ENCODE data around the gene MTARC2. TPM values are rescaled to one million over a fixed set of nuclear protein-coding genes. Genes with fewer than 3 reads are reported as not detected.
"Not testable (repeated sequence)": the region's sequence is repeated elsewhere in the genome, so short reads cannot be mapped to it uniquely, and the experiment has no call there.

The MTARC2 gene
- total RNA-seq, 4 donors from 2014 or later, result 24.3 to 40.5 (median 31.9) TPM

DNA sequence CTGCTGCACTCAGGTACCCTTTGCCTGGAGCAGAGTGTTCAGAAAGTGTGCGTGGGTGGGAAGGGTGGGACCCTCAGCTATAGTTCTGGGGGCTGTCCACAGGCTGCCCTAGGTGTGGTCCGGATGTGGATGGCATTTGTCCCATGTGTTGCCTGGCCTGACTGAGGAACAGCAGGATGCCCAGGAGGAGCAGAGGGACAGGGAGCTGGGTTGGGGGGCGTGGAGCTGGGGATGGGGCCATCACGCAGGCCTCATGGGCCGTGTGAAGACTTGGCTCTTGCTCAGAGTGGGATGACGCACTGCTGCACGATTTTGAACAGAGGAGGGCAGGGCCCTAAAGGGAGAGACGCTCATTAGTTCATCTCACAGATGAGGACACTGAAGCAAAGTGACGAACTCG, 41.0 kb upstream of the MTARC2 start:
- no peaks in the 10 kb centered on the region for H3K9me3 ChIP-seq
- 86 to 90% methylated on average over 10 of the region's 10 CpGs for WGBS, 2 donors
- H3K27ac ChIP-seq, result no peak overlapping the region
- no peak for TF ChIP-seq EP300 (IDR thresholded peaks at IDR 0.05)
- TF ChIP-seq POLR2A (IDR thresholded peaks at IDR 0.05), result no peak
- TF ChIP-seq, protein P1, sequence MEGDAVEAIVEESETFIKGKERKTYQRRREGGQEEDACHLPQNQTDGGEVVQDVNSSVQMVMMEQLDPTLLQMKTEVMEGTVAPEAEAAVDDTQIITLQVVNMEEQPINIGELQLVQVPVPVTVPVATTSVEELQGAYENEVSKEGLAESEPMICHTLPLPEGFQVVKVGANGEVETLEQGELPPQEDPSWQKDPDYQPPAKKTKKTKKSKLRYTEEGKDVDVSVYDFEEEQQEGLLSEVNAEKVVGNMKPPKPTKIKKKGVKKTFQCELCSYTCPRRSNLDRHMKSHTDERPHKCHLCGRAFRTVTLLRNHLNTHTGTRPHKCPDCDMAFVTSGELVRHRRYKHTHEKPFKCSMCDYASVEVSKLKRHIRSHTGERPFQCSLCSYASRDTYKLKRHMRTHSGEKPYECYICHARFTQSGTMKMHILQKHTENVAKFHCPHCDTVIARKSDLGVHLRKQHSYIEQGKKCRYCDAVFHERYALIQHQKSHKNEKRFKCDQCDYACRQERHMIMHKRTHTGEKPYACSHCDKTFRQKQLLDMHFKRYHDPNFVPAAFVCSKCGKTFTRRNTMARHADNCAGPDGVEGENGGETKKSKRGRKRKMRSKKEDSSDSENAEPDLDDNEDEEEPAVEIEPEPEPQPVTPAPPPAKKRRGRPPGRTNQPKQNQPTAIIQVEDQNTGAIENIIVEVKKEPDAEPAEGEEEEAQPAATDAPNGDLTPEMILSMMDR (IDR thresholded peaks at IDR 0.05), result no peak
- H3K27me3 ChIP-seq, result no peaks in the 10 kb centered on the region
- no peak overlapping the region for H3K4me3 ChIP-seq
- no peak for DNase-seq (ENCODE audit: low spot score in 2 of 2)
- H3K36me3 ChIP-seq, result no peaks in the 10 kb centered on the region
- H3K4me1 ChIP-seq, result no peaks in the 10 kb centered on the region

DNA sequence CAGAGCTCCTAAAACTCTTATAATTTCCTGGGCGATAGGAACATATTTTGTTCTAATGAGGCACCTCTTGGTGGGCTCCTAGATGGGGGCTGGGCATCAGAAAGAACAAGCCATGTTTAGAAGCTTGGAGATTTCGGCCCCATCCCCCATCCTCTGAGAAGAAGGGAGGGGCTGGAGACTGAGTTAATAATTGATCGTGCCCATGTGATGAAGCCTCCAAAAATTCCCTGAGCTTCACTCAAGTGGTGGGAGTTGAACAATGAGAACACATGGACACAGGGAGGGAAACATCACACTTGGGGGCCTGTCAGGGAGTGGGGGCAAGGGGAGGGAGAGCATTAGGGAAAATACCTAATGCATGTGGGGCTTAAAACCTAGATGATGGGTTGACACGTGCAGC, 39.9 kb upstream of the MTARC2 start:
- H3K9me3 ChIP-seq, result no peaks in the 10 kb centered on the region
- 86 to 91% methylated on average over 4 of the region's 4 CpGs for WGBS, 2 donors
- no peaks in the 10 kb centered on the region for H3K4me1 ChIP-seq
- no peak for TF ChIP-seq EP300 (IDR thresholded peaks at IDR 0.05)
- TF ChIP-seq, protein P1 (IDR thresholded peaks at IDR 0.05), result no peak
- no peak overlapping the region for H3K4me3 ChIP-seq
- DNase-seq (ENCODE audit: low spot score in 2 of 2), result no peak
- H3K36me3 ChIP-seq, result no peaks in the 10 kb centered on the region
- no peak overlapping the region for H3K27ac ChIP-seq
- H3K27me3 ChIP-seq, result no peaks in the 10 kb centered on the region

DNA sequence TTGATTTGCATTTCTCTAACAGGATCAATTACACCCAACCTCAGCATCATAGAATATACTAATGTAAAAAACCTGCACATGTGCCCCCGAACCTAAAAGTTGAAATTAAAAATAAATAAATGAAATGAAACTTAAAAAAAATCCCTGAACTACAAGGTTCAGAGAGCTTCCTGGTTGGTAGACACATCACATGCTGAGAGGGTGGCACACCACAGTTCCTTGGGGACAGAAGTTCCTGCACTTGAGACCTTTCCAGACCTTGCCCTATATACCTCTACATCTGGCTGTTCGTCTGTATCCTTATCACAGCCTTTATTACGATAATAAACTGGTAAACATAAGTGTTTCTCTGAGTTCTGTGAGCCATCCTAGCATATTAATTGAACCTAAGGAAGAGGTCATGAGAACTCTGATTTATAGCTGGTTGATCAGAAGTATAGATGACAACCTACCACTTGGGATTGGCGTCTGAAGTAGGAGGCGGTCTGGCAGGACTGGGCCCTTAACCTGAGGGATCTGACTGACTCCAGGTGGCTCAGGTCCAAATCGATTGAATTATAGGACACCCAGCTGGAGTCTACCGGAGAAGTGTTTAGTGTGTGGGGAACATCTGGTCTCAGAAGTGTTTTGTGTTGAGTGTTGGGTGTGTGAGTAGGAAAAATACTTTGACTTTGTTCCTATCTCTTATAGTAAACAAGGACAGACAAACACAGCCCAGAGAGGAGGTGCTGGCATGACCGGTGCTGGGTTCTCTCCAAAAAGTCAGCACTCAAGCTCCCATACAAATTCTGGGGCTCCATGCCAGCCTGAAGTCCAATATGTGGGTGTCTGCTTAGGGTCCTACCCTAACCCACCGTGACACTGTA, 39.0 kb upstream of the MTARC2 start:
- no peak for TF ChIP-seq EP300 (IDR thresholded peaks at IDR 0.05)
- TF ChIP-seq POLR2A (IDR thresholded peaks at IDR 0.05), result no peak
- TF ChIP-seq, protein P1 (IDR thresholded peaks at IDR 0.05), result no peak
- Histone ChIP-seq H3K36me3 (no peaks in the 10 kb centered on the region), H3K27ac (no peak overlapping the region), H3K4me3 (no peak overlapping the region), H3K27me3 (no peaks in the 10 kb centered on the region), H3K4me1 (no peaks in the 10 kb centered on the region), H3K9me3 (no peaks in the 10 kb centered on the region)
- WGBS, 2 donors, result 68 to 73% methylated on average over 9 of the region's 9 CpGs
- no peak for DNase-seq (ENCODE audit: low spot score in 2 of 2)

DNA sequence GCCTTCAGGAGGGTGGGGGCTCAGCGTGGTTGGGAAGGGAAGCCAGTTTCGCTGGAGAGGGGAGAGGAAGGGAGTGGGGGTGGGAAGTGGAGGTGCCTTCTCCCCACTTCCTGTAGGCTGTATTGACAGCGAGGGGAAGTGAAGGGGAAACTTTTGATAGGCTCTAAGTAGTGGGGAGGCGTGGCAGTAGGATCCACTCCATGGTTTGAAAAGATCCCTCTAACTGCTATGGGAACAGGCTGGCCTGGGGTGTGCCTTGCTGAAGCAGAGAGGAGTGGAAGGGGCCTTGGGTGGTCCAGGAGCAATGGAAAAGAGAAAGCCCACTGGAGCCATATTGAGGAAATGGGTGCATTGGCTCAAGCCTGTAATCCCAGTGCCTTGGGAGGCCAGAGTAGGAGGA, 37.8 kb upstream of the MTARC2 start:
- TF ChIP-seq, protein P1 (IDR thresholded peaks at IDR 0.05), result no peak
- TF ChIP-seq EP300 (IDR thresholded peaks at IDR 0.05) (no peak), POLR2A (IDR thresholded peaks at IDR 0.05) (no peak)
- no peak for DNase-seq (ENCODE audit: low spot score in 2 of 2)
- no peaks in the 10 kb centered on the region for H3K27me3 ChIP-seq

DNA sequence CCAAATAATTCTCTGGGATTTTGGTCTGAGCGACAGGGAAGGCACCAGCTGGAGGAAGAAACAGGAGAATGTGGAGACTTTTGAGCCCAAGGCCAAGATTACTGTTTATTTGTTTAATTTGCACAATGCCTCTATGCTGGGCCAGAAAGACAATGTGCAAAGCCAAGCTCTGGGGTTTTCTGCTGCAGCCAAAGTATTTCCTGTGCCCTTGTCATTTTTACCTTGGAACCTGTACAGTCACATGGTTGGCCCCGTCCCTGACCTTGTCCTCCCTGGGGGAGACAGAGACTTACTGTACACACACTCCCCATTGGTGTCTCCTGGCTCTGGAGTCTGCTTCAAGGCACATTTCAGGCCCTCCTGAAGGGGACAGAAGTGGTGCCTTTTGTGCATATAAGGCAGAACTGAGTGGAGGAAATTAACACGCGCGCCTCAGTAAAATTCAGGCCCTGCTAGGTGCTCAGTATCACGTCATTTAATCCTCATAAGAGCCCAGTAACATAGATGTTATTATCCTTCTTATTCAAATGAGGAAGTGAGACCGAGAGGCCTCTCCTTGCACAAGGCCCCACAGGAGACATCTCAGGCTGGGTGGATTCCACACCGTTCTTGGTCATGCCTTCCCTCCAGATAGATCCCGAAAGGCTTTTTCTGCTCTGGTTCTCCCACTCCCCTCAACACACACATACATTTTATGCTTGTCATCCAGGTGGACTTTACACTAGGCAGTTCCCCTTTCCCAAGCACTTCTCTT, 36.9 kb upstream of the MTARC2 start:
- Histone ChIP-seq H3K27me3 (no peaks in the 10 kb centered on the region), H3K4me1 (no peaks in the 10 kb centered on the region), H3K36me3 (no peaks in the 10 kb centered on the region), H3K4me3 (no peak overlapping the region), H3K27ac (no peak overlapping the region), H3K9me3 (peaks cover 0 to 8% (median 0%) of the 10 kb centered on the region in 4 donors)
- WGBS, 2 donors, result 68 to 75% methylated on average over 9 of the region's 9 CpGs
- no peak for TF ChIP-seq EP300 (IDR thresholded peaks at IDR 0.05)
- TF ChIP-seq POLR2A (IDR thresholded peaks at IDR 0.05), result no peak
- no peak for DNase-seq (ENCODE audit: low spot score in 2 of 2)

More for the DNA sequence above, 37.8 kb upstream of the MTARC2 start:
- WGBS, 2 donors, result 70% methylated on average over 4 of the region's 4 CpGs
- no peak overlapping the region for H3K4me3 ChIP-seq
- H3K27ac ChIP-seq, result no peak overlapping the region
- H3K36me3 ChIP-seq, result no peaks in the 10 kb centered on the region
- no peaks in the 10 kb centered on the region for H3K4me1 ChIP-seq
- peaks cover 0 to 4% (median 0%) of the 10 kb centered on the region in 4 donors for H3K9me3 ChIP-seq

DNA sequence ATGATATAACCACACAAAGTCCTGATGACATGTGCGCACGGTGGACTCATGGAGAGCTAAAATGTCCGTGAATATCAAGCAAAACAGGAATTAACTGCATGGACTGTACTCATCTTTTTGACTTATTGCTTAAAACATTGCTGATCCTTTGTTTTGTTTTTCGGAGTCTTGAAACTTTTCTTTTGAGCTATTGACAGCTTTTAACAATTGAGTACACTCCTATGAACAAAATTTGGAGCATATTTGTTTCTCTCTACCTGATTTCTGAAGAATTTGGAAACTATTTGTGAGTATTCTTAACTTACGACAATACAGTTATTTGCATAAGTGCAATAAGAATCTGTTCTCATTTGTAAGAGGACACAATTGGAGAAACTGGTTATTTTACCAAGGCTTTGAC, 32.1 kb upstream of the MTARC2 start:
- H3K36me3 ChIP-seq; H3K27me3 ChIP-seq; H3K9me3 ChIP-seq; H3K27ac ChIP-seq; H3K4me1 ChIP-seq; H3K4me3 ChIP-seq; DNase-seq (ENCODE audit: low spot score in 2 of 2): not testable (repeated sequence)
- 90 to 94% methylated on average over 5 of the region's 5 CpGs for WGBS, 2 donors
